ENCODE results near the gene SIGLEC5. TPM values are rescaled to one million over a fixed set of nuclear protein-coding genes. Genes with fewer than 3 reads are reported as not detected.

The SIGLEC5 gene
- total and polyA plus RNA-seq, 2 of the 13 experiments (the other 11 are each of a cell fraction or from before 2014, with no cell fraction given), result not detected

- TF ChIP-seq PPARG (CRISPR knock-in tag; conservative IDR thresholded peaks at IDR 0.05), result peak; percentile 70; the same call in 1 of the 2 replicates
- 0 out of 2 replicates have a peak, but pooled peaks have one; percentile 60 for TF ChIP-seq ZNF510 (CRISPR knock-in tag; IDR thresholded peaks at IDR 0.05; ENCODE audit: low read depth)
- no peak; the same call in 1 of the 2 replicates for TF ChIP-seq SMYD3 (CRISPR knock-in tag; IDR thresholded peaks at IDR 0.05)
- TF ChIP-seq NR2F6 (IDR thresholded peaks at IDR 0.05), result no peak
- TF ChIP-seq NR2F6 (CRISPR knock-in tag; IDR thresholded peaks at IDR 0.05), result peak; percentile 69
- TF ChIP-seq ZNF318 (CRISPR knock-in tag; IDR thresholded peaks at IDR 0.05), result peak; percentile 67; the same call in 1 of the 2 replicates
- peak; percentile 52; the same call in 1 of the 2 replicates for TF ChIP-seq ZNF329 (CRISPR knock-in tag; IDR thresholded peaks at IDR 0.05; ENCODE audit: low read depth)
- TF ChIP-seq ZNF367 (CRISPR knock-in tag; IDR thresholded peaks at IDR 0.05; ENCODE audit: borderline replicate concordance), result peak; percentile 93; the same call in 1 of the 2 replicates
- TF ChIP-seq CAMTA2 (CRISPR knock-in tag; IDR thresholded peaks at IDR 0.05; ENCODE audit: borderline replicate concordance), result peak; percentile 65; the same call in 1 of the 2 replicates
- TF ChIP-seq ARID2 (CRISPR knock-in tag; IDR thresholded peaks at IDR 0.05; ENCODE audit: borderline replicate concordance), result no peak
- peak; percentile 72; the same call in 1 of the 2 replicates for TF ChIP-seq DZIP1 (CRISPR knock-in tag; IDR thresholded peaks at IDR 0.05)
- TF ChIP-seq TBL1XR1 (IDR thresholded peaks at IDR 0.05; ENCODE audit: borderline replicate concordance, low read length, partially characterized antibody), result no peak
- peak; percentile 92 for TF ChIP-seq CBX5 (CRISPR knock-in tag; IDR thresholded peaks at IDR 0.05; ENCODE audit: borderline replicate concordance)
- TF ChIP-seq NFRKB (IDR thresholded peaks at IDR 0.05), result no peak
- 0 out of 2 replicates have a peak, but pooled peaks have one; percentile 67 for TF ChIP-seq ZSCAN20 (CRISPR knock-in tag; IDR thresholded peaks at IDR 0.05; ENCODE audit: borderline replicate concordance)
- TF ChIP-seq HNRNPH1 (optimal IDR thresholded peaks at IDR 0.05; ENCODE audit: low read depth, low read length), result no peak
- peak; percentile 69; the same call in 1 of the 2 replicates for TF ChIP-seq PRMT3 (CRISPR knock-in tag; IDR thresholded peaks at IDR 0.05; ENCODE audit: borderline replicate concordance, low read depth)
- no peak for TF ChIP-seq ZFAT (CRISPR knock-in tag; conservative IDR thresholded peaks at IDR 0.05)
- TF ChIP-seq RBM22 (optimal IDR thresholded peaks at IDR 0.05; ENCODE audit: low read length), result no peak
- no peak for TF ChIP-seq NFE2 (CRISPR knock-in tag; IDR thresholded peaks at IDR 0.05)
These were observed 22.2 kb downstream of the SIGLEC5 start (continued) for GRCh38 chr19:51607920-51608562.
